Measurements from ENCODE around the gene RAI1.

Gene RAI1

GRCh38 chr17:17847118-17847689, 165.9 kb downstream of the RAI1 start:
- no peak for DNase-seq (ENCODE audit: low read depth)

- no peak for DNase-seq (ENCODE audit: low read depth)
These were observed 166.5 kb downstream of the RAI1 start for GRCh38 chr17:17847726-17848125.

- DNase-seq (ENCODE audit: low read depth) = no peak
These were observed 167.2 kb downstream of the RAI1 start for GRCh38 chr17:17848311-17849082.

GRCh38 chr17:17849147-17849820, 168.0 kb downstream of the RAI1 start:
- peak; percentile 73 for DNase-seq (ENCODE audit: low read depth)

GRCh38 chr17:17849845-17850373, 168.7 kb downstream of the RAI1 start:
- DNase-seq (ENCODE audit: low read depth) = peak; percentile 44

GRCh38 chr17:17851103-17852002, 170.1 kb downstream of the RAI1 start:
- DNase-seq (ENCODE audit: low read depth) = no peak

- no peak for DNase-seq (ENCODE audit: low read depth)
These were observed 171.7 kb downstream of the RAI1 start for GRCh38 chr17:17852930-17853329.

GRCh38 chr17:17853811-17854447, 172.7 kb downstream of the RAI1 start:
- DNase-seq (ENCODE audit: low read depth) = no peak

GRCh38 chr17:17855976-17856375, 174.7 kb downstream of the RAI1 start:
- no peak for DNase-seq (ENCODE audit: low read depth)

- no peak for DNase-seq (ENCODE audit: low read depth)
These were observed 175.1 kb downstream of the RAI1 start for GRCh38 chr17:17856386-17856785.

- no peak for DNase-seq (ENCODE audit: low read depth)
These were observed 176.2 kb downstream of the RAI1 start for GRCh38 chr17:17857496-17857895.

GRCh38 chr17:17859909-17860765, 178.9 kb downstream of the RAI1 start:
- DNase-seq (ENCODE audit: low read depth) = peak; percentile 60

- DNase-seq (ENCODE audit: low read depth) = no peak
These were observed 179.5 kb downstream of the RAI1 start for GRCh38 chr17:17860766-17861107.
